PFSK-1 (cell line): ENCODE data around the gene POC1A.

Experiments
- POLR2AphosphoS5 ChIP-seq: IDR thresholded peaks from 2 replicates; pipeline ENCODE4 v1.6.1; 2012; ENCODE audit warnings: low read depth, mild to moderate bottlenecking, control low read depth, low read length, moderate library complexity
- REST ChIP-seq, 2 experiments: IDR thresholded peaks; 2 replicates each; pipeline versions ENCODE4 v1.6.1 to v1.8.0; 2011 to 2012; ENCODE audit warnings: low read depth in 2 of 2, low read length in 2 of 2, control low read depth in 1 of 2, inconsistent platforms in 1 of 2, mild to moderate bottlenecking in 1 of 2, moderate library complexity in 1 of 2; ENCODE audit not compliant: insufficient read depth in 1 of 2
- TAF1 ChIP-seq: IDR thresholded peaks from 2 replicates; pipeline ENCODE4 v1.6.1; 2012; ENCODE audit warnings: low read length, control low read depth, borderline replicate concordance; ENCODE audit not compliant: insufficient read depth

DNA sequence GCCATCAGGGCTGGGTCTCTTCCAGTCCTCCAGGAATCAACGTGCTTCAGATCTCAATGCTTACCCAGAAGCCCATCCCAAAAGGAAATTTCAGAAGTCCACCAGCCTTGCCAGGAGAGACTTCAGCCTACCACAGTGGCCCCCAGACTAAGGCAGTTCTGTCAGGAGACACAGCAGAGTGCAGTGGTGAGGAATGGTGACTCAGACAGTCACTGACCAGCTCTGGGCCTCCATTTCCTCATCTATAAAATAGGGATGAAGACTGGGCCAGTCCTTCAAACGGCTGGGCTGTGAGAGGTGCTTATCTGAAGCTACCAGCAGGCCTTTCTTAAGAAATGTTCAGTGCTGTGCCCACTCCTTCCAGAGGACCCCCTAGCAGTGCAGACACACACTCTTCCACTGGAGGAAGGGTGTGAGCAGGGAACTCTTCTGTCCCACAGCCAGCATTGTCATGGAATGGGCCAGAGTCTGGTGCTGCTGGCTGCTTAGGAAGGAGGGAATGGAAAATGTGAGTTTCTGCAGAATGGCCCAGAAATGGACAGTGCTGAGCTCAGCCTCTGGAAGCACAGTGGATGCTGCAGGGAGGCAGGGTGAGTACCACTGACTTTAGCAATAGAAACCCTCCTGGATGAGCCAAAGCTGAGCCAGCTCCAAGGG is 56.2 kb downstream of the POC1A start:
- no peak for TF ChIP-seq POLR2AphosphoS5
- no peak for TF ChIP-seq REST (IDR thresholded peaks at IDR 0.05; ENCODE audit: insufficient read depth in 1 of 2, low read depth in 2 of 2, low read length in 2 of 2)
- no peak for TF ChIP-seq TAF1
